H1 (cell line): ENCODE data around the gene XAGE1A. TPM values are rescaled to one million over a fixed set of nuclear protein-coding genes. Genes with fewer than 3 reads are reported as not detected.
"Not testable (repeated sequence)": the region's sequence is repeated elsewhere in the genome, so short reads cannot be mapped to it uniquely, and the experiment has no call there.

ENCODE experiments used
- CTCF ChIA-PET: fragments of 300-600 bp; sonication (Branson Sonifier 250); formaldehyde crosslinking; loops from one replicate; lab custom pipeline; 2021; ENCODE audit not compliant: partially characterized antibody; lab: Charles Lee
- POLR2A ChIA-PET: fragments of 300-600 bp; sonication (Branson Sonifier 250); formaldehyde crosslinking; loops from one replicate; lab custom pipeline; 2021; ENCODE audit warnings: inconsistent platforms; ENCODE audit not compliant: partially characterized antibody; lab: Charles Lee
- DNase-seq, 2 experiments: peaks; one replicate each; pipeline versions ENCODE4 v3.0.0 to v3.0.0-alpha.2; 2010 to 2022; ENCODE audit warnings: low spot score in 2 of 2, low read depth in 1 of 2, mixed read lengths in 1 of 2
- FAIRE-seq: peaks from 2 replicates; lab custom pipeline; 2011; peaks lifted over from hg19 to GRCh38; lab: Jason Lieb, UNC
- H2AFZ ChIP-seq: 2 replicates; pipeline ENCODE4 v1.8.1; 2012; ENCODE audit warnings: low read length, inconsistent platforms
- H2AK5ac ChIP-seq: 2 replicates; pipeline ENCODE4 v1.6.1; 2013; ENCODE audit warnings: low read depth, low read length
- H2BK120ac ChIP-seq: replicated peaks from 2 replicates; pipeline ENCODE3; 2013; ENCODE audit warnings: low read depth, low read length, inconsistent platforms
- H2BK12ac ChIP-seq: 2 replicates; pipeline ENCODE4 v1.6.1; 2013; ENCODE audit warnings: low read depth, low read length
- H2BK15ac ChIP-seq: 2 replicates; pipeline ENCODE4 v1.6.1; 2013; ENCODE audit warnings: low read length
- H2BK20ac ChIP-seq: 2 replicates; pipeline ENCODE4 v1.6.1; 2013; ENCODE audit warnings: low read length
- H2BK5ac ChIP-seq: 2 replicates; pipeline ENCODE4 v1.6.1; 2013; ENCODE audit warnings: low read depth, low read length
- H3K14ac ChIP-seq: 2 replicates; pipeline ENCODE4 v1.6.1; 2013; ENCODE audit warnings: inconsistent platforms; ENCODE audit not compliant: insufficient read length
- H3K18ac ChIP-seq: 2 replicates; pipeline ENCODE4 v1.6.1; 2013; ENCODE audit warnings: low read length; ENCODE audit errors: extremely low read depth
- H3K23ac ChIP-seq: 2 replicates; pipeline ENCODE4 v1.6.1; 2013; ENCODE audit warnings: inconsistent platforms; ENCODE audit not compliant: insufficient read length
- H3K23me2 ChIP-seq: 2 replicates; pipeline ENCODE4 v1.6.1; 2013; ENCODE audit warnings: low read depth, low read length
- H3K27ac ChIP-seq: 2 replicates; pipeline ENCODE4 v1.6.1; 2011; ENCODE audit warnings: low read depth, low read length, inconsistent platforms
- H3K27me3 ChIP-seq, 4 experiments: replicated peaks in 1 of 4; 1 replicate in 1 of 4; 2 replicates in 3 of 4; pipeline versions ENCODE4 v1.6.1 to v1.8.1; 2011 to 2013; ENCODE audit warnings: low read length in 3 of 4, mild to moderate bottlenecking in 3 of 4, inconsistent platforms in 2 of 4, mixed read lengths in 2 of 4, moderate library complexity in 1 of 4; ENCODE audit not compliant: control insufficient read depth in 3 of 4, insufficient read depth in 3 of 4; ENCODE audit errors: extremely low read depth in 1 of 4
- H3K36me3 ChIP-seq, 4 experiments: 2 replicates each; pipeline versions ENCODE4 v1.6.1 to v1.8.1; 2011 to 2013; ENCODE audit warnings: mild to moderate bottlenecking in 4 of 4, low read length in 3 of 4, moderate library complexity in 2 of 4, control low read depth in 1 of 4, inconsistent platforms in 1 of 4; ENCODE audit not compliant: insufficient read depth in 4 of 4, control insufficient read depth in 2 of 4
- H3K4ac ChIP-seq: replicated peaks from 2 replicates; pipeline ENCODE3; 2013; ENCODE audit warnings: low read length, low read depth, mixed read lengths, inconsistent platforms; ENCODE audit not compliant: insufficient read length
- H3K4me1 ChIP-seq, 4 experiments: replicated peaks in 1 of 4; 1 replicate in 1 of 4; 2 replicates in 3 of 4; pipeline versions ENCODE4 v1.6.1 to v1.8.1; 2011 to 2013; ENCODE audit warnings: low read length in 3 of 4, inconsistent platforms in 2 of 4, mixed read lengths in 1 of 4; ENCODE audit not compliant: insufficient read depth in 4 of 4, control insufficient read depth in 3 of 4
- H3K4me2 ChIP-seq, 2 experiments: 2 replicates each; pipeline versions ENCODE4 v1.6.1 to v1.8.1; 2011 to 2013; ENCODE audit warnings: low read depth in 2 of 2, low read length in 2 of 2, control low read depth in 1 of 2, inconsistent platforms in 1 of 2, mild to moderate bottlenecking in 1 of 2; ENCODE audit not compliant: insufficient read depth in 1 of 2
- H3K4me3 ChIP-seq, 4 experiments: fragments of 200-600, 300-600 bp in 1 of 4; sonication (generic), shearing (Covaris generic), sonication (Bioruptor Twin) in 1 of 4; 2 replicates each; pipeline versions ENCODE4 v1.5.1 to v1.8.1; 2011 to 2016; ENCODE audit warnings: low read length in 4 of 4, low read depth in 3 of 4, control low read depth in 2 of 4, inconsistent platforms in 2 of 4, mild to moderate bottlenecking in 2 of 4, mixed read lengths in 1 of 4, moderate library complexity in 1 of 4; ENCODE audit not compliant: insufficient read depth in 2 of 4; ENCODE audit errors: extremely low read depth in 1 of 4
- H3K56ac ChIP-seq: replicated peaks from 2 replicates; pipeline ENCODE3; 2013; ENCODE audit warnings: low read depth, mild to moderate bottlenecking, mixed read lengths, low read length, inconsistent platforms; ENCODE audit not compliant: insufficient read length
- H3K79me1 ChIP-seq: 2 replicates; pipeline ENCODE4 v1.6.1; 2013; ENCODE audit warnings: low read depth, low read length, control low read depth
- H3K79me2 ChIP-seq, 2 experiments: 2 replicates each; pipeline versions ENCODE4 v1.6.1 to v1.8.1; 2012 to 2013; ENCODE audit warnings: low read length in 2 of 2, mild to moderate bottlenecking in 2 of 2, inconsistent platforms in 1 of 2; ENCODE audit not compliant: insufficient read depth in 2 of 2, control insufficient read depth in 1 of 2
- H3K9ac ChIP-seq, 4 experiments: replicated peaks in 1 of 4; 1 replicate in 1 of 4; 2 replicates in 3 of 4; pipeline versions ENCODE4 v1.6.1 to v1.8.1; 2011 to 2013; ENCODE audit warnings: low read depth in 3 of 4, low read length in 3 of 4, control low read depth in 2 of 4, mild to moderate bottlenecking in 2 of 4, moderate library complexity in 2 of 4, inconsistent platforms in 1 of 4; ENCODE audit errors: extremely low read depth in 1 of 4
- H3K9me3 ChIP-seq, 2 experiments: 2 replicates each; pipeline versions ENCODE4 v1.6.1 to v1.8.1; 2012 to 2013; ENCODE audit warnings: mild to moderate bottlenecking in 2 of 2, moderate library complexity in 2 of 2, control low read depth in 1 of 2, inconsistent platforms in 1 of 2, low read depth in 1 of 2, low read length in 1 of 2, mixed read lengths in 1 of 2; ENCODE audit not compliant: insufficient read depth in 2 of 2
- H4K20me1 ChIP-seq, 2 experiments: replicated peaks in 1 of 2; 2 replicates each; pipeline versions ENCODE3 to v1.8.1; 2011 to 2013; ENCODE audit warnings: inconsistent platforms in 2 of 2, low read length in 2 of 2, mild to moderate bottlenecking in 1 of 2; ENCODE audit not compliant: insufficient read depth in 2 of 2, control insufficient read depth in 1 of 2
- H4K5ac ChIP-seq: 2 replicates; pipeline ENCODE4 v1.6.1; 2013; ENCODE audit warnings: low read length, low read depth, mixed read lengths, inconsistent platforms; ENCODE audit not compliant: insufficient read length
- H4K8ac ChIP-seq: 2 replicates; pipeline ENCODE4 v1.8.0; 2013; ENCODE audit warnings: mild to moderate bottlenecking, moderate library complexity, low read length, inconsistent platforms; ENCODE audit not compliant: insufficient read depth; ENCODE audit errors: extremely low read depth
- H4K91ac ChIP-seq: replicated peaks from 2 replicates; pipeline ENCODE3; 2013; ENCODE audit warnings: low read length, mixed read lengths, inconsistent platforms; ENCODE audit not compliant: insufficient read length
- WGBS, 2 experiments: shearing (Covaris generic) in 1 of 2; methylation state at CpG; one replicate each; pipeline versions ENCODE4 v1.1.6 to v1.1.7; 2013 to 2015; ENCODE audit warnings: low lambda C conversion rate in 2 of 2, mixed read lengths in 2 of 2, inconsistent platforms in 1 of 2, low coverage in 1 of 2, missing lambda C conversion rate in 1 of 2; ENCODE audit not compliant: insufficient replicate concordance in 2 of 2, insufficient coverage in 1 of 2, insufficient read length in 1 of 2; ENCODE audit errors: extremely low coverage in 1 of 2, missing lambda C conversion rate in 1 of 2; 5-methylcytosine and 5-hydroxymethylcytosine counted together
- long read RNA-seq, 2 experiments: library from RNA in 1 of 2; library from capped mRNA in 1 of 2; stranded (forward); transcript quantifications; one replicate each; pipeline ENCODE4 v2.0.0, GENCODE V29; 2021; ENCODE audit warnings: inconsistent platforms in 1 of 2
- polyA minus RNA-seq, 3 experiments: library from RNA; depleted of rRNA, polyadenylated mRNA; stranded (reverse); fragments of >200 nt; gene quantifications; 1 replicate in 2 of 3; 2 replicates in 1 of 3; pipeline ENCODE4 v1.2.3, GENCODE V29; 2011
- polyA plus RNA-seq, 7 experiments: library from polyadenylated mRNA; depleted of rRNA in 3 of 7; stranded (reverse) in 5 of 7; unstranded in 2 of 7; fragments of >200 nt in 5 of 7; fragments of 200-250 nt in 2 of 7; gene quantifications; 1 replicate in 5 of 7; 2 replicates in 1 of 7; 4 replicates in 1 of 7; pipeline versions ENCODE4 v1.2.1 to v1.2.3, GENCODE V29; 2011 to 2013; ENCODE audit warnings: missing spikeins in 2 of 7, mixed read lengths in 2 of 7
- total RNA-seq: library from RNA; stranded (reverse); fragmentation: NEBNext Ultra II Directional; extraction: Animal tissue kit (Norgen Biotek cat#: 25700); gene quantifications from 2 replicates; pipeline ENCODE4 v1.2.1, GENCODE V29; 2021

XAGE1A gene, protein sequence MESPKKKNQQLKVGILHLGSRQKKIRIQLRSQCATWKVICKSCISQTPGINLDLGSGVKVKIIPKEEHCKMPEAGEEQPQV
- total RNA-seq (not detected in 2 replicates), polyA plus RNA-seq (2011; rRNA removed) (not detected in 2 replicates), polyA minus RNA-seq (2011; rRNA and poly(A)+ RNA removed) (not detected in 2 replicates)
- polyA plus RNA-seq (2011; cell fraction: cytosol; rRNA removed), result not detected
- polyA plus RNA-seq (2011; cell fraction: nucleus; rRNA removed), result not detected
- not detected in 4 replicates for polyA plus RNA-seq (2012, experiment 1 of 2)
- polyA plus RNA-seq (2012, experiment 2 of 2), result not detected
- polyA plus RNA-seq (2013, experiment 1 of 2), result not detected
- polyA plus RNA-seq (2013, experiment 2 of 2), result not detected
- polyA minus RNA-seq (2011; cell fraction: cytosol; rRNA and poly(A)+ RNA removed), result not detected
- not detected for polyA minus RNA-seq (2011; cell fraction: nucleus; rRNA and poly(A)+ RNA removed)
- long read RNA-seq, experiment 1, result 0 reads
- long read RNA-seq, experiment 2, result 0 reads

DNA sequence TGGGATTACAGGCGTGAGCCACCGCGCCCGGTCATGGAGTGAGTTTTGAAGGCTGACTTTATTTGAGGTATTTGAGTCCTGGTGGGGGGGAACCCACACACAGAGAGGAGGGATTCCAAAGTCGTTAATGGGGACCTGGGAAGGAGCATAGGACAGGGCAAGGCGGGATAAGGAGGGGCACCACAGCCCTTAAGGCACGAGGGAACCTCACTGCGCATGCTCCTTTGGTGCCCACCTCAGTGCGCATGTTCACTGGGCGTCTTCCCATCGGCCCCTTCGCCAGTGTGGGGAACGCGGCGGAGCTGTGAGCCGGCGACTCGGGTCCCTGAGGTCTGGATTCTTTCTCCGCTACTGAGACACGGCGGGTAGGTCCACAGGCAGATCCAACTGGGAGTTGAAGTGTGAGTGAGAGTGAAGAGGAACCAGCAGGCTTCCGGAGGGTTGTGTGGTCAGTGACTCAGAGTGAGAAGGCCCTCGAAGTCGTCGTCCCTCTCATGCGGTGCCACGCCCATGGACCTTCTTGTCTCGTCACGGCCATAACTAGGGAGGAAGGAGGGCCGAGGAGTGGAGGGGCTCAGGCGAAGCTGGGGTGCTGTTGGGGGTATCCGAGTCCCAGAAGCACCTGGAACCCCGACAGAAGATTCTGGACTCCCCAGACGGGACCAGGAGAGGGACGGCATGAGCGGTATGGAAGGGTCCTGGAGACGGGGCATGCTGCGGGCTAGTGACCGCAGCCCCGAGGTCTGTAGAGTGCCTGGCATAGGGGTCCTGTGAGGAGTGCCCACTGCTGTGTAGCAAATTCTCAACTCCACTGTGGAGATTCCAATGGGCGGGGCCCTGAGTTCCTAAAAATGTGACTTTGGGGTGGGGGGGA is at the start of gene XAGE1A:
Gene XAGE1A, plus strand, starts transcription at position 264 of the 874 bp plus-strand sequence. CDS start 1,554 bp downstream, outside the sequence.
- H3K18ac ChIP-seq, CTCF ChIA-PET, H3K79me1 ChIP-seq, DNase-seq, H3K14ac ChIP-seq, H3K4me1 ChIP-seq, H2BK20ac ChIP-seq, H3K27me3 ChIP-seq, H3K79me2 ChIP-seq, H3K4ac ChIP-seq, H4K8ac ChIP-seq, H2BK15ac ChIP-seq, H3K9me3 ChIP-seq, H2BK12ac ChIP-seq, H2BK5ac ChIP-seq, H4K20me1 ChIP-seq, H2AFZ ChIP-seq, H2AK5ac ChIP-seq, H3K23me2 ChIP-seq, H4K5ac ChIP-seq, POLR2A ChIA-PET, H3K4me3 ChIP-seq, FAIRE-seq, H3K56ac ChIP-seq, H3K27ac ChIP-seq, H3K23ac ChIP-seq, H4K91ac ChIP-seq, H3K36me3 ChIP-seq, H3K4me2 ChIP-seq, H2BK120ac ChIP-seq, H3K9ac ChIP-seq: not testable (repeated sequence)
- WGBS, 2 experiments, result no CpG with 5 or more reads among the region's 41 CpGs
